Measurements from ENCODE around the gene KLHL5.

GRCh38 chr4:39067451-39067850, 5.4 kb downstream of the KLHL5 start:
- TF ChIP-seq CTCF (conservative IDR thresholded peaks at IDR 0.05) (no peak), ZFX (IDR thresholded peaks at IDR 0.05) (no peak)
